HG03575 (cell line): ENCODE measurements around the gene ZNF524.

Experiments used
- ATAC-seq: cut with Tn5 transposase; IDR thresholded peaks from one replicate; pipeline ENCODE4 v1.9.1; 2021; ENCODE audit not compliant: unreplicated experiment, insufficient number of reproducible peaks, low FRiP score; ENCODE audit errors: extremely low read depth

Gene ZNF524

DNA sequence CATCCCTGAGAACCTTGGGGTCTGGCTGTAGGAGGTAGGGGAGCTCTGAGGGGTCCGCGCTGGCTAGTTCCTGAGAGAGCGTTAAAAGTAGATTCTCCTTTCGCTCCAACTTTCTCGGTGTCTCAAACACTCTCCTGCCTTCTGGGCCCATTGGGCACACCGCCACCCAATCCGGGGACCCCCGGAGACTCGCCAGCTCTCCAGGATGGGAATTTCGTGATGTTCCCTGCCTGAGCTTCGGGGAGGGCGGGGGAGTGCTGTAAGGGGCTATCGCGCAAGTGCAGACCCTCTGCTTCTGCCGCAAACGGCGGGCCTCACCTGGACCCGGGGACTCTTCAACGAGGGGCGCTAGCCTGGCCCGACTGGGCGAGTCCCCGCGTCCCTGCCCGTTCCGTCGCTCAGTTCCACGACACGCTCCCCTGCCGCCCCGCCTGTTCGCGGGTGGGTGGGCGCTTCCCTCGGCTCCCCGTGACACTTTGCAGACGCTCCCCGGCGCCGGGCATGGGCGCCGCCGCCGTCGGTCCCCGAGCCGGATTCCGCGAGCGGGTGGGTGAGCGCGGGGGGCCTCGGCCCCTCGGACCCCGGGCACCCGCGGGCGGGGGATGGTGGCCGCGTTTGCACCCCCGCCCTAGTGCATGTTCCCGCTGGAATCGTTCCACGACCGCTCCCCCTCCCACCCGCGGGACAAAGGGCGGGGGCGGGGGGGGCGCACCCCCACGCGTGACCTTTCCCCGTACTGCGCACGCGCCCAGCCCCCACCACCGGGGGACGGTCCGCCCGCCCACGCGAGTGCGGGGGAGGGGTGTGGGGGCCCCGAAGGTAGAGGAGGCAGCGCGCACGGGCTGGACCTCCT is 47.9 kb downstream of the ZNF524 start, which contains the start of gene CCDC106:
CCDC106 (plus strand) TSS at position 481 of the 853 bp plus-strand sequence. CDS start 835 bp downstream, outside the sequence.
- ATAC-seq, result no peak

- ATAC-seq, result no peak
Measured at GRCh38 chr19:55648585-55649267, 48.6 kb downstream of the ZNF524 start.

- no peak for ATAC-seq
Measured at GRCh38 chr19:55649268-55650125, 49.4 kb downstream of the ZNF524 start.

DNA sequence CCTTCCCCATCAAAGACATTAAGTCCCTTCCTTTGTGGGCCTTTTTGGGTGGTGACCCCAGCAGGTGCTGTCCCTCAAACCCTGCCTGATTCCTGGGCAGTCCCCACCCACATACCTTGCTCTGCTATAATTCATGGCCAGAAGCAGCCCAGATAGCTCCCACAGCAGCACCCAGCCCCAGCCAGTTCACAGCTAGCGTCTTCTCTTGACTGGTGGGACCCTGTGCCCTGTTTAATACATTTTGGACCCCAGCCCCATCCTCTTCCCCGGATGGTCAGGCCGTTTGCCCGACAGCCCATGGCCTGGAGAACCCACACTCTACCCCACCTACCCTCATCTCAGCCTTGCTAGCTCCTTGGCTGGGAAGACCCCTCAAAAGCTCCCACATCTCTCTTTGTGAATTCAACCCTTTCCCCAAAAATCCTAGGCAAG is 50.1 kb downstream of the ZNF524 start:
- ATAC-seq, result no peak

- no peak for ATAC-seq
Measured at GRCh38 chr19:55650602-55651230, 50.6 kb downstream of the ZNF524 start.

GRCh38 chr19:55651236-55651635 is 51.1 kb downstream of the ZNF524 start:
- no peak for ATAC-seq

DNA sequence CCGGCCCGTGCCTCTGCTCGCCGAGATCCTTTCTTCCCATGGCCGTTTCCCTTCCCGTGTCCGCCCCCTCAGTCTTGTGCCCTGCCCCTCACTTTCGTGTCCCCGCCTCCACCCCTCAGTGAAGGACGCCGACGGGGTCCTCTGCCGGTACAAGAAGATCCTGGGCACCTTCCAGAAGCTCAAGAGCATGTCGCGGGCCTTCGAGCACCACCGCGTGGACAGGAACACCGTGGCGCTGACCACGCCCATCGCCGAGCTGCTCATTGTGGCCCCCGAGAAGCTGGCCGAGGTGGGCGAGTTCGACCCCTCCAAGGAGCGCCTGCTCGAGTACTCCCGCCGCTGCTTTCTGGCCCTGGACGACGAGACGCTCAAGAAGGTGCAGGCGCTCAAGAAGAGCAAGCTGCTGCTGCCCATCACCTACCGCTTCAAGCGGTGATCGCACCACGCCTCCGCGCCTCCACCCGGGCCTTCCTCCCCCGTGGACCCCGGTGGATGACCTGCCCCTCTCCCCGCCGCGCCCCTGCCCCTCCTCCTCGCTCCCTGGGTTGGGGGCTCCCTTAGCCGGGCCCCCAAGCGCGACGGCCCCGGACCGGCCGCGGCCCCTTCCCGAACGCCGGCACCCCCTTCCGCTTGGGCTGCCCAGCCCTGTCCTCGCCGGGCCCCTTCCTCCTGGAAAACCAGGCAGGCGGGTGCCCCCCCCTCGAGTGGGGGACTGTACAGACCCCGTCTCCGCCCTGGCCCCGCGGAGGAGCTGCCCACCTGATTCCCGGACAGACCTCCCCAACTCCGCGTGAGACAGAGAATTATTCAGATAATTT is 52.4 kb downstream of the ZNF524 start:
- no peak for ATAC-seq
